ENCODE measurements around the gene NINJ1.

DNA sequence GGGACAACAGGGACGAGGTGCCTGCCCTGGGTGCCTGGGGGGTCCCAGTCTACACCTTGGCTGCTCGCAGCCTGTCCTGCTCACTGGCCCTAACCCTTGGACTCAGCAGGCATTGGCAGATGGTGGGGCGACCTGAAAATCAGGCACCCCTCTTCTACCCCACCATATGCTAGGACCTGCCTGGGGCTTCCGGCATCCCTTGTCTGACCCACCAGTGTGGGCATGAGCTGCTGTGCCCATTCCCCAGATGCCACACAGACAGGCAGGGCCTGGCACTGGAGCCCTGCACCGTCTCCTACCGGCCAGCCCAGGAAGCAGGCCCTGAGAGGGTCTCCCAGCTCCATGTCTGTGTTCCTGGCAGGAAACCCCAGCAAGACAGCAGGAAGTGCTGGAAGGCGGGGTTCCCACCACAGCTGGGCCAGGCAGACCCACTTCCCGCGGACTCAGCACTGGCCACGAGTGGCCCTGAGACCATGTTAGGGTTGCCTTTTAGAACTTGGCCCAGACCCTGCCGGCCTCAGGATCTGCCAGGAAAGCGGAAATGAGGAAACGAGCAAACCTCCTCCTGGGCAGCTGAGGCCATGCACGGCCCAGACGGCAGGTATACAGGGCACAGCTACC lies 3.1 kb downstream of the NINJ1 start:
- TF ChIP-seq POLR2A (IDR thresholded peaks at IDR 0.05; ENCODE audit: low read depth, low read length) (no peak), CTCF (conservative IDR thresholded peaks at IDR 0.05; ENCODE audit: low read depth, low read length) (no peak), BHLHE40 (IDR thresholded peaks at IDR 0.05; ENCODE audit: low read depth, low read length) (no peak)
